ENCODE measurements around the gene LPIN3.

Gene LPIN3

DNA sequence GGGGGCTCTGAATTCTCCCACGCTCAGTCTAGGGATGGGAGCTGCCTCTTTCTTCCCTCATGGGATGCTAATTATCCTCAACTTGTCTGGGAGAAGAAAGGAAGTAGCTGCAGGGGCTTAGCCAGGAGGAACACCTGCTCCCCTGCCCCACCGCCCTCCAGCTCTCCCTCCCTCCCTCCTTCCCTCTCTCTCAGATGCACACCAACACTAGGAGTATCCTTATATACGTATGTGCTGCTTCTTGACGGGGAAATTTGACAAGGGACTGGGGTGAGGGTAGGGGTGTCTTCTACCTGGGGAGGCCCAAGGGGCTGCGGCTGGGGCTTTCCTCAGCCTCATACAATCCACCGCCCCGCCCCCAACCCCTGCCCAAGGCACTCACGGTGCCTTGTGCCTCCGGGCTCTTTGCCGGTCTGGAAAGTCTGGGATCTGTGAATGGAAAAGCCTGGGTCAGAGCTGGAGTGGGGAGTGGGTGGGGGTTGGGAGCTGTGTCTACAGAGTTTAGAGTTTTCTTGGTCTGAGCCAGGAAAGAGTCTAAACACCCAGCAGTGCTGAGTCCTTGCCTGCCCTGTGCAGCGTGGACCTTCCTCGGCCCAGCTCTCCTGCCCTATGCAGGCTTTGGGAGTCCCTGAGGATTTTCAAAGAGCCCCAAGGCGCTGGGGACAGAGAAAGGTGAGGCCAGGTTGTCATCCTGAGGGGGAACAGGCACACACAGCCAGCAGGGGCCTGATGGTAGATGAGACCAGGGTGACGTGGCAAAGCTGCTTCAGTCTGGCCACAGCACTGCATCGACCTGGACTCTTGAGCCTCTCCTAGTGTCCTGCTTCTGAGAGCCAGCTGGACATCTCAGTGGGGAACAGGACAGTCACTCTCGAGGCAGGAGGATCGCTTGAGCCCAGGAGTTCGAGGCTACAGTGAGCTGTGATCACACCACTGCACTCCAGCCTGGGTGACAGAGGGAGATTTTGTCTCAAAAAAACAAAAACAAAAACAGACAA lies 55.3 kb downstream of the LPIN3 start:
- ATAC-seq: no peak

DNA sequence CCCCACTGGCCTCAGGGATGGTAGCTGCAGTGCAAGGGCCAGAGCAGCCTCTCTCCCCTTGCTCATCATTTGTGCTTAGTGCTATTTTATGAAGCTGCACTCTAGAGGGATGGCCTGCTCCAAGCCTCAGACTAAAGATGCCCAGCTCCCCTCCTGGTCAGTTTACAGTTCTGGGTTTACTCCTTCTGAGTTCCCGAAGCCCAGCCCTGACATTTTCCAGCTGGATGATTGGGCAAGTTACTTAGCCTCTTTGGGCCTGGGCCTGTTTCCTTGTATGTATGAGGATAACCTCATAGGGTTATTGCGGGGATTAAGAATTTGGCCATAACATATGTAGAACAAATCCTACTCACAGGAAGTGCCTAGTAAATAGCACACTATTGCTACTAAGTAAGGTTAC lies 57.8 kb downstream of the LPIN3 start:
- no peak for ATAC-seq

- ATAC-seq: no peak
Measured at GRCh38 chr20:41403604-41404003, 63.0 kb downstream of the LPIN3 start.

- no peak for ATAC-seq
Measured at GRCh38 chr20:41405436-41405835, 64.8 kb downstream of the LPIN3 start.

- ATAC-seq: no peak
Measured at GRCh38 chr20:41406353-41406752, 65.7 kb downstream of the LPIN3 start.

DNA sequence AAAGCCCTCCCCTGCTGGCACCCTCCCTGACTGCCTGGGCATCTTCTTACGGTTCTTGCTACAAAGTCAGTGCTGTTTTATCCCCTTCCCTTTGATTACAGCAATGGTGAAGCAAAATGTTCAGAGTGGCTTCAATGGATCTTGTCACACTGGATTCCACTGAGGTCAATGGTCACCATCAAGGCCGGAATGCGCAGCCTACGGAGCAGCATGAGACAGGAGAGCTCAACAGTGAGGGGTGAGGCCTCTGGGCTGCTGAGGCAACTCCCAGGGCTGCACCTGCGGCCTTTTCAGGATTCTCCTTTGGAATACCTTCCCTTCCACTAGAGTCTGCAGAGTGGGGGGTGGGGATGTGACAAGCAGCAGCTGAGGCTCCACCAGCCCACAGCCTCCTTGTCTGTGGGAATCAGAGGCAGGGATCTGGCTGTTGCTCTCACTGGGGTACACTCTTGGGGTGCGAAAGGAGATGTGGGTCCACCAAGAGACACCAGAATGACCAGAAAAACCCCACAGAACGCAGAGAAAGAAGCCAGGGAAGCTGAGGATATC lies 66.3 kb downstream of the LPIN3 start:
- ATAC-seq: no peak

DNA sequence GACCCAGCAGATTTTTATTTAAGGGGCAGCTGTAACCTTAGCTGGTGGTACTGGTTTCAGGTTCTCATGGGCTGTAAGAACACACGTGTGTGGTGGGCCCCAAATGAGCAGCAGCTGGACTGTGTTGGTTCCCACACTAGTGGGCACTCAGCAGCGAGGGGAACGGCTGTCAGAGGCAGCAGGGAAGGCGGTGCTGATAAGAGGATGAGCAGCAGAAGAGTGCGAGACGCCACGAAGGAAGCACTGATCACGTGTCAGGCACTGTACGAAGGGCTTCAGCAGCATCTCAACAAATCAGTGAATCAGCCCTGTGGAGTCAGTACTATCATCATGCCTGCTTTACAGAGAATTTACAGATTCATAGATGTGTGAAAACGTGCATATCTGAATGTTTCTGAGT lies 67.0 kb downstream of the LPIN3 start:
- no peak for ATAC-seq

DNA sequence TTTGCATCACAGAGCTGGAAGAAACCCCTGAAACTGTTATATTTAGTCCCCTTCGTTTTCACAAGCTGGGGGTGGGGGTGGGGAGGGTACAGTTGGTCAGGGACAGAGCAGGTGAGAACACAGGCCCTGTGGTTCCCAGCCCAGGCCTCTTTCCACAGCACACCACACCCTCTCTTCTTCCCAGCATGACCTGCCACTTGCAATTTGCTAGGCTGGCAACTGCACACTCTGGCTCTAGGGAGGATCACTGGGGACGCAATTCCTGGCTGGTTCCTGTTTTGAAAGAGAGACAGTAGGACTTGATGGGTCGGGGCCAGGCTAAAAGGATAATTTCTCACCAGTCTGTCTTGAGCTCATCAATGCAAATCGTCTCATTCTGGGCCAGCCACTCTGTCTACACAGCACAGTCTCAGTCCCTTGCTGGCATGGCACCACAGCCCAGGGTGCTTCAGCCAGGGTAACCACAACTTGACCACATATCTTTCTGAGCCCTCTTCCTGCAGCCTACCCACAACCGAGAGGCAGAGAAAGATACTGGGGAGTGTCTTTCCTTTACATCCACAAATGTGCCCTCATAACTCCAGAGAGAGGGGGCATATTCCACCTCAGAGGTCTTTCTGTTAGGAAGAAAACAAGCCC lies 67.7 kb downstream of the LPIN3 start:
- ATAC-seq: no peak

DNA sequence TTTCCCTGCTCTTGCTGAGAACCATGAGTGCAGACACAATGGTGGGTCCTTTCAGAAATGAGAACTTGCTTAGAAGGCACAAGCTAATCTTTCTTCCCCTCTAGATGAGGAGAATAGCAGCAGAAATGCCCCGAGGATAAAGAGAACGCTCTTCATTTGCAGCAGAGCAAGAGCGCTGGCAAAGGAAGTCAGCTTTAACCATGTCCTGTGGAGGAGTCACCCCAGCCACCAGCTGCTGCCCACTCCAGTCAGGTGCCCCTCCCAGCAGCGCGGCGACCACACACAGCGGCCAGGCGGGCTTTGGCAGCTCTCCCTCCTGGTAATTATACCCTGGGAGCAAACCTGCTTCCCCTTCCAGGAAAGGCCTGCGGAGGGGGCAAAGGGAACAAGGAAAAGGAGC lies 68.4 kb downstream of the LPIN3 start:
- no peak for ATAC-seq

All from activated CD4-positive, CD25-positive, alpha-beta regulatory T cell treated with anti-CD3 and anti-CD28 coated beads, Interleukin-2, amount 50 U/mL, for 24 hours (primary cell).